Measurements from ENCODE around the gene ADAP1.

ADAP1 gene

GRCh38 chr7:917255-918117 lies 37.0 kb downstream of the ADAP1 start:
- H3K36me3 ChIP-seq (ENCODE audit: control insufficient read depth in 2 of 2, insufficient read depth in 1 of 2, low read length in 2 of 2): no peaks in the 10 kb centered on the region
- H3K4me3 ChIP-seq (ENCODE audit: low read depth, low read length): no peak overlapping the region
- H3K4me1 ChIP-seq (ENCODE audit: control insufficient read depth, insufficient read depth, low read length): no peaks in the 10 kb centered on the region
- TF ChIP-seq ZEB2 (tag by site-specific recombination; IDR thresholded peaks at IDR 0.05) (no peak), ZBTB10 (tag by site-specific recombination; IDR thresholded peaks at IDR 0.05) (no peak), PRDM4 (tag by site-specific recombination; IDR thresholded peaks at IDR 0.05) (0 out of 2 replicates have a peak, but pooled peaks have one; percentile 30)
- H3K27ac ChIP-seq (ENCODE audit: extremely low read depth, low read depth, low read length): no peak overlapping the region
- ChIA-PET CTCF (interaction anchor here (0.7 kb wide), 2 partner anchors 44 to 148 kb away, joined by 3 read pairs; no protein-coding TSS in a partner anchor), POLR2A (interaction anchor here (0.7 kb wide), 1 partner anchor 239 kb away, joined by 7 read pairs; no protein-coding TSS in a partner anchor)
- no peaks in the 10 kb centered on the region for H3K9me3 ChIP-seq (ENCODE audit: control insufficient read depth, insufficient read depth, low read depth, low read length)

- no peaks in the 10 kb centered on the region for H3K4me1 ChIP-seq (ENCODE audit: control insufficient read depth, insufficient read depth, low read length)
- H3K36me3 ChIP-seq (ENCODE audit: control insufficient read depth in 2 of 2, insufficient read depth in 1 of 2, low read length in 2 of 2): no peaks in the 10 kb centered on the region
- no peak overlapping the region for H3K4me3 ChIP-seq (ENCODE audit: low read depth, low read length)
- H3K27ac ChIP-seq (ENCODE audit: extremely low read depth, low read depth, low read length): no peak overlapping the region
- ChIA-PET POLR2A (interaction anchor here (0.7 kb wide), 1 partner anchor 240 kb away, joined by 7 read pairs; no protein-coding TSS in a partner anchor), CTCF (no interaction called here)
- no peaks in the 10 kb centered on the region for H3K9me3 ChIP-seq (ENCODE audit: control insufficient read depth, insufficient read depth, low read depth, low read length)
- TF ChIP-seq ZIC2 (tag by site-specific recombination; IDR thresholded peaks at IDR 0.05) (peak; percentile 11; the same call in 1 of the 2 replicates), ZNF792 (tag by site-specific recombination; IDR thresholded peaks at IDR 0.05) (no peak), ZSCAN4 (tag by site-specific recombination; IDR thresholded peaks at IDR 0.05) (no peak), GFI1B (tag by site-specific recombination; IDR thresholded peaks at IDR 0.05) (no peak), ZNF292 (tag by site-specific recombination; IDR thresholded peaks at IDR 0.05; ENCODE audit: borderline replicate concordance, low read depth) (no peak), EGR2 (tag by site-specific recombination; IDR thresholded peaks at IDR 0.05; ENCODE audit: low read depth) (no peak), ZNF311 (tag by site-specific recombination; IDR thresholded peaks at IDR 0.05; ENCODE audit: borderline replicate concordance) (no peak), ZNF10 (tag by site-specific recombination; IDR thresholded peaks at IDR 0.05) (no peak), ZNF571 (tag by site-specific recombination; IDR thresholded peaks at IDR 0.05) (no peak), SALL2 (tag by site-specific recombination; IDR thresholded peaks at IDR 0.05; ENCODE audit: borderline replicate concordance) (no peak), GLIS2 (tag by site-specific recombination; IDR thresholded peaks at IDR 0.05) (0 out of 2 replicates have a peak, but pooled peaks have one; percentile 36), ZSCAN16 (tag by site-specific recombination; IDR thresholded peaks at IDR 0.05) (no peak), ZNF175 (tag by site-specific recombination; IDR thresholded peaks at IDR 0.05) (no peak), ZNF366 (tag by site-specific recombination; conservative IDR thresholded peaks at IDR 0.05) (no peak), ZNF670 (tag by site-specific recombination; IDR thresholded peaks at IDR 0.05; ENCODE audit: low read depth) (no peak), ZNF18 (tag by site-specific recombination; IDR thresholded peaks at IDR 0.05) (no peak), ZNF221 (tag by site-specific recombination; IDR thresholded peaks at IDR 0.05; ENCODE audit: borderline replicate concordance) (no peak), AEBP2 (tag by site-specific recombination; IDR thresholded peaks at IDR 0.05; ENCODE audit: borderline replicate concordance) (no peak), ZNF211 (tag by site-specific recombination; IDR thresholded peaks at IDR 0.05; ENCODE audit: low read depth) (no peak)
Observed at GRCh38 chr7:916291-916941, 38.1 kb downstream of the ADAP1 start.
